Measurements from ENCODE around the gene BRSK2. TPM values are rescaled to one million over a fixed set of nuclear protein-coding genes. Genes with fewer than 3 reads are reported as not detected.

The BRSK2 gene
- total RNA-seq, 1 donor from 2014 or later: 7.1 TPM

DNA sequence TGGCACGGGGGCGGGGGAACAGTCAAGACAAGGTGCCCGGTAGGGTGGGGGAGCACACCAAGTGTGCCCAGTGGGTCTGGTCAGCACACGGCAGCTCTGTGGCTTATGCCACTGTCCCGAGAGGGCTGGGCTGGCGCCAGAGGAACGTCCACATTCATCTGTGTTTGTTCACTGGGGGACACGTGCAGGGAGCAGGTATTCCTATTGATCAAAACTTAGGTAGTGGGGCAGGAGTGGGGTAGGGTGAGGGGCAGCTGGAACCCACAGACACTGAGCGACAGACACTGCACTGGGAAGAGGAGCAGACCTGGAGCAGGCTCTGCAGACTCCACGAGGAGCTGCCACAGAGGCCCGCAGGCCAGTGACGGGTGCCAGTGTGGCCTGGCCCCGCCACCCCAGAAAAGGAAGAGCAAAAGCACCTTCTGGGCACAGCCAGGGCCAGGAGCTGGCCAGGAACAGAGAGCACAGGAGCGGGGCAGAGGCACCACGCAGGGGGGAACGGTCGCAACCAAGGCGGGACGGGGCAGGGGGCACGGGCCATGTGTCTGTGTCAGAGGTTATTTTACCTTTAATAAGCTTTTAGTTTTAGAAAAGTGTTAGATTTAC is 98.9 kb downstream of the BRSK2 start:
- no peaks in the 10 kb centered on the region for H3K27me3 Mint-ChIP-seq (ENCODE audit: low read depth, unreplicated experiment)
- Histone ChIP-seq H3K4me2 (ENCODE audit: low read length) (no peak overlapping the region), H3K4me1 (ENCODE audit: insufficient read depth, low read length) (peaks cover 3% of the 10 kb centered on the region), H3K27me3 (ENCODE audit: insufficient read depth, low read length) (no peaks in the 10 kb centered on the region), H2AFZ (ENCODE audit: low read depth, low read length) (no peak overlapping the region), H3K9ac (ENCODE audit: low read length) (no peak overlapping the region), H3K79me2 (ENCODE audit: insufficient read depth, low read length) (peaks cover 46% of the 10 kb centered on the region), H4K20me1 (ENCODE audit: insufficient read depth, low read length) (peaks cover 95% of the 10 kb centered on the region), H3K36me3 (ENCODE audit: insufficient read depth, low read length) (no peaks in the 10 kb centered on the region), H3K27ac (ENCODE audit: low read depth, low read length) (no peak overlapping the region), H3K4me3 (ENCODE audit: insufficient read depth, low read depth, low read length) (no peak overlapping the region), H3K9me3 (ENCODE audit: insufficient read depth, low read depth, low read length) (no peaks in the 10 kb centered on the region)
- FAIRE-seq: no peak
- no peak for TF ChIP-seq EZH2 (IDR thresholded peaks at IDR 0.05; ENCODE audit: insufficient read depth, low read length)
- TF ChIP-seq, protein P1, sequence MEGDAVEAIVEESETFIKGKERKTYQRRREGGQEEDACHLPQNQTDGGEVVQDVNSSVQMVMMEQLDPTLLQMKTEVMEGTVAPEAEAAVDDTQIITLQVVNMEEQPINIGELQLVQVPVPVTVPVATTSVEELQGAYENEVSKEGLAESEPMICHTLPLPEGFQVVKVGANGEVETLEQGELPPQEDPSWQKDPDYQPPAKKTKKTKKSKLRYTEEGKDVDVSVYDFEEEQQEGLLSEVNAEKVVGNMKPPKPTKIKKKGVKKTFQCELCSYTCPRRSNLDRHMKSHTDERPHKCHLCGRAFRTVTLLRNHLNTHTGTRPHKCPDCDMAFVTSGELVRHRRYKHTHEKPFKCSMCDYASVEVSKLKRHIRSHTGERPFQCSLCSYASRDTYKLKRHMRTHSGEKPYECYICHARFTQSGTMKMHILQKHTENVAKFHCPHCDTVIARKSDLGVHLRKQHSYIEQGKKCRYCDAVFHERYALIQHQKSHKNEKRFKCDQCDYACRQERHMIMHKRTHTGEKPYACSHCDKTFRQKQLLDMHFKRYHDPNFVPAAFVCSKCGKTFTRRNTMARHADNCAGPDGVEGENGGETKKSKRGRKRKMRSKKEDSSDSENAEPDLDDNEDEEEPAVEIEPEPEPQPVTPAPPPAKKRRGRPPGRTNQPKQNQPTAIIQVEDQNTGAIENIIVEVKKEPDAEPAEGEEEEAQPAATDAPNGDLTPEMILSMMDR (IDR thresholded peaks at IDR 0.05; ENCODE audit: insufficient read depth, low read depth, low read length): no peak
- H3K4me1 Mint-ChIP-seq (ENCODE audit: low read depth, unreplicated experiment): peaks cover 6% of the 10 kb centered on the region
- no peak for DNase-seq (ENCODE audit: low read depth)
- no peak overlapping the region for H3K4me3 Mint-ChIP-seq (ENCODE audit: unreplicated experiment)
- no peak overlapping the region for H3K27ac Mint-ChIP-seq (ENCODE audit: unreplicated experiment)
- no peaks in the 10 kb centered on the region for H3K9me3 Mint-ChIP-seq (ENCODE audit: unreplicated experiment)
- no peaks in the 10 kb centered on the region for H3K36me3 Mint-ChIP-seq (ENCODE audit: low read depth, unreplicated experiment)

DNA sequence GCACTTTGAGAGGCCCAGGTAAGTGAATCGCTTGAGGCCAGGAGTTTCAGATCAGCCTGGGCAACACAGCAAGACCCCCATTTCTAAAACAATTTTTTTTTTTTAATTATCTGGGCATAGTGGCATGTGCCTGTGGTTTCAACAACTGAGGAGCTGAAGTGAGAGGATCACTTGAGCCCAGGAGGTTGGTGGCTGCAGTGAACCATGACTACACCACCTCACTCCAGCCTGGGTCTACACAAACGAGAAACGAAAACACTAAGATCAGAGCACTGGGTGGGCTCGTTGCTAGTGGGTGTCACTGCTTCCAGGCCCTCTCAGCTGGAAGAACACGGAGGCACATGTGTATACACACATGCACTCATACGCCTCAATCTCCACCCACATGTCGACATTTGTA is 100.9 kb downstream of the BRSK2 start:
- H3K4me1 Mint-ChIP-seq (ENCODE audit: low read depth, unreplicated experiment): peaks cover 6% of the 10 kb centered on the region
- TF ChIP-seq, protein P1 (IDR thresholded peaks at IDR 0.05; ENCODE audit: insufficient read depth, low read depth, low read length): no peak
- no peak for TF ChIP-seq EZH2 (IDR thresholded peaks at IDR 0.05; ENCODE audit: insufficient read depth, low read length)
- H3K27ac Mint-ChIP-seq (ENCODE audit: unreplicated experiment): no peak overlapping the region
- no peak for FAIRE-seq
- no peak overlapping the region for H3K4me3 Mint-ChIP-seq (ENCODE audit: unreplicated experiment)
- Histone ChIP-seq H3K27me3 (ENCODE audit: insufficient read depth, low read length) (no peaks in the 10 kb centered on the region), H3K4me1 (ENCODE audit: insufficient read depth, low read length) (peaks cover 3% of the 10 kb centered on the region), H2AFZ (ENCODE audit: low read depth, low read length) (no peak overlapping the region), H3K9ac (ENCODE audit: low read length) (no peak overlapping the region), H4K20me1 (ENCODE audit: insufficient read depth, low read length) (peaks cover 89% of the 10 kb centered on the region), H3K79me2 (ENCODE audit: insufficient read depth, low read length) (peaks cover 52% of the 10 kb centered on the region), H3K36me3 (ENCODE audit: insufficient read depth, low read length) (no peaks in the 10 kb centered on the region), H3K27ac (ENCODE audit: low read depth, low read length) (no peak overlapping the region), H3K4me3 (ENCODE audit: insufficient read depth, low read depth, low read length) (no peak overlapping the region), H3K4me2 (ENCODE audit: low read length) (no peak overlapping the region), H3K9me3 (ENCODE audit: insufficient read depth, low read depth, low read length) (no peaks in the 10 kb centered on the region)
- H3K9me3 Mint-ChIP-seq (ENCODE audit: unreplicated experiment): no peaks in the 10 kb centered on the region
- H3K27me3 Mint-ChIP-seq (ENCODE audit: low read depth, unreplicated experiment): no peaks in the 10 kb centered on the region
- no peak for DNase-seq (ENCODE audit: low read depth)
- H3K36me3 Mint-ChIP-seq (ENCODE audit: low read depth, unreplicated experiment): no peaks in the 10 kb centered on the region

DNA sequence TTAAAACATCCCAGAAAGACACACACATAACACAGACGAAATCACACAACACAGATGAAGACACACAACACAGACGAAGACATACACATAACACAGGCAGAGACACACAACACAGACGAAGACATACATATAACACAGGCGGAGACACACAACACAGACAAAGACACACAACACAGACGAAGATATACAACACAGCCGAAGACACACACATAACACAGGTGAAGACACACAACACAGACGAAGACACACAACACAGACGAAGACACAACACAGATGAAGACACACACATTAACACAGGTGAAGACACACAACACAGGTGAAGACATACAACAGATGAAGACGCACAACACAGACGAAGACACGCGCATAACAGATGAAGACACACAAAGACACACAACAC is 101.6 kb downstream of the BRSK2 start:
- Histone ChIP-seq H3K27ac (ENCODE audit: low read depth, low read length) (no peak overlapping the region), H3K36me3 (ENCODE audit: insufficient read depth, low read length) (no peaks in the 10 kb centered on the region), H2AFZ (ENCODE audit: low read depth, low read length) (no peak overlapping the region), H3K27me3 (ENCODE audit: insufficient read depth, low read length) (no peaks in the 10 kb centered on the region), H3K9me3 (ENCODE audit: insufficient read depth, low read depth, low read length) (no peaks in the 10 kb centered on the region), H3K4me2 (ENCODE audit: low read length) (no peak overlapping the region), H3K9ac (ENCODE audit: low read length) (no peak overlapping the region), H3K4me3 (ENCODE audit: insufficient read depth, low read depth, low read length) (no peak overlapping the region), H3K79me2 (ENCODE audit: insufficient read depth, low read length) (peaks cover 56% of the 10 kb centered on the region), H4K20me1 (ENCODE audit: insufficient read depth, low read length) (peaks cover 89% of the 10 kb centered on the region), H3K4me1 (ENCODE audit: insufficient read depth, low read length) (no peaks in the 10 kb centered on the region)
- H3K27ac Mint-ChIP-seq (ENCODE audit: unreplicated experiment): no peak overlapping the region
- no peaks in the 10 kb centered on the region for H3K9me3 Mint-ChIP-seq (ENCODE audit: unreplicated experiment)
- TF ChIP-seq EZH2 (IDR thresholded peaks at IDR 0.05; ENCODE audit: insufficient read depth, low read length): no peak
- TF ChIP-seq, protein P1 (IDR thresholded peaks at IDR 0.05; ENCODE audit: insufficient read depth, low read depth, low read length): no peak
- FAIRE-seq (no peak), DNase-seq (ENCODE audit: low read depth) (no peak)
- H3K4me3 Mint-ChIP-seq (ENCODE audit: unreplicated experiment): no peak overlapping the region
- H3K27me3 Mint-ChIP-seq (ENCODE audit: low read depth, unreplicated experiment): no peaks in the 10 kb centered on the region
- peaks cover 6% of the 10 kb centered on the region for H3K4me1 Mint-ChIP-seq (ENCODE audit: low read depth, unreplicated experiment)
- H3K36me3 Mint-ChIP-seq (ENCODE audit: low read depth, unreplicated experiment): no peaks in the 10 kb centered on the region
